HL-60 (cell line): ENCODE results near the gene KCNMA1.

Experiments
- DNase-seq, 2 experiments: peaks; one replicate each; pipeline ENCODE4 v3.0.0-alpha.2; 2010 to 2020; ENCODE audit warnings: low read depth in 1 of 2, low spot score in 1 of 2
- H3K27ac ChIP-seq: fragments of 250-450 bp; sonication (Bioruptor Pico); replicated peaks from 2 replicates; pipeline ENCODE4 v1.5.1; 2020; ENCODE audit warnings: mild to moderate bottlenecking, moderate library complexity
- H3K27me3 ChIP-seq: fragments of 250-450 bp; sonication (Bioruptor Pico); 2 replicates; pipeline ENCODE4 v1.5.1; 2021; ENCODE audit warnings: mild to moderate bottlenecking, moderate library complexity; ENCODE audit not compliant: insufficient read depth, poor library complexity, severe bottlenecking
- H3K4me3 ChIP-seq: replicated peaks from 2 replicates; pipeline ENCODE4 v1.5.1; 2011; ENCODE audit warnings: mild to moderate bottlenecking, control low read depth, low read length; ENCODE audit not compliant: insufficient read depth
- GABPA ChIP-seq: IDR thresholded peaks from 2 replicates; pipeline ENCODE4 v1.6.1; 2012; ENCODE audit warnings: low read depth
- POLR2AphosphoS5 ChIP-seq: IDR thresholded peaks from 2 replicates; pipeline ENCODE4 v1.6.1; 2012; ENCODE audit warnings: low read depth
- SPI1 ChIP-seq: IDR thresholded peaks from 2 replicates; pipeline ENCODE4 v1.6.1; 2012; ENCODE audit warnings: low read depth, mild to moderate bottlenecking, borderline replicate concordance
- TF ChIP-seq, protein P1 (sequence below): IDR thresholded peaks from one replicate; pipeline ENCODE4 v1.5.1; 2011; ENCODE audit warnings: low read length, control low read depth, inconsistent platforms; ENCODE audit not compliant: insufficient read depth
- TF ChIP-seq, protein P2 (sequence below): IDR thresholded peaks from 2 replicates; pipeline ENCODE4 v1.6.1; 2012; ENCODE audit warnings: low read depth; ENCODE audit not compliant: insufficient replicate concordance

Gene KCNMA1

DNA sequence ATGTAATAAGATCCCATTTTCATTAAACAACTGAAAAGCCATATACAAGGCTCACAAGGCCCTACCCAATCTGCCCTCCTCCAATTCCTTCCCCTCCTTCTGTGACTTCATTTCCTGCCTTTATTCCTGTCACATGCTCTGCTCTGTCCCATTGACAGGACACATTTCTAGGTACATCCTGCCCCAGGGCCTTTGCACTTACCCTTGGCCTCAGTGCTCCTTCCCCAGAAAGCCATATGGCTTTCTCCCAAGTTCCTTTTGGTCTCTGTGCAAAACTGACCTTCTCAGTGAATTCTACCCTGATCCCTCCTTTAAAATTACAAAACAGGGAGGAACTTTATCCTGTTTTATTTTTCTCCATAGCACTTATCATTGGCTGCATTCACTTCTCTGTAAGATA is 40.0 kb downstream of the KCNMA1 start:
- Histone ChIP-seq H3K4me3 (no peak overlapping the region), H3K27me3 (peaks cover 2% of the 10 kb centered on the region), H3K27ac (no peak overlapping the region)
- TF ChIP-seq, protein P1, sequence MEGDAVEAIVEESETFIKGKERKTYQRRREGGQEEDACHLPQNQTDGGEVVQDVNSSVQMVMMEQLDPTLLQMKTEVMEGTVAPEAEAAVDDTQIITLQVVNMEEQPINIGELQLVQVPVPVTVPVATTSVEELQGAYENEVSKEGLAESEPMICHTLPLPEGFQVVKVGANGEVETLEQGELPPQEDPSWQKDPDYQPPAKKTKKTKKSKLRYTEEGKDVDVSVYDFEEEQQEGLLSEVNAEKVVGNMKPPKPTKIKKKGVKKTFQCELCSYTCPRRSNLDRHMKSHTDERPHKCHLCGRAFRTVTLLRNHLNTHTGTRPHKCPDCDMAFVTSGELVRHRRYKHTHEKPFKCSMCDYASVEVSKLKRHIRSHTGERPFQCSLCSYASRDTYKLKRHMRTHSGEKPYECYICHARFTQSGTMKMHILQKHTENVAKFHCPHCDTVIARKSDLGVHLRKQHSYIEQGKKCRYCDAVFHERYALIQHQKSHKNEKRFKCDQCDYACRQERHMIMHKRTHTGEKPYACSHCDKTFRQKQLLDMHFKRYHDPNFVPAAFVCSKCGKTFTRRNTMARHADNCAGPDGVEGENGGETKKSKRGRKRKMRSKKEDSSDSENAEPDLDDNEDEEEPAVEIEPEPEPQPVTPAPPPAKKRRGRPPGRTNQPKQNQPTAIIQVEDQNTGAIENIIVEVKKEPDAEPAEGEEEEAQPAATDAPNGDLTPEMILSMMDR: no peak
- TF ChIP-seq GABPA (no peak), POLR2AphosphoS5 (no peak), SPI1 (no peak)
- TF ChIP-seq, protein P2, sequence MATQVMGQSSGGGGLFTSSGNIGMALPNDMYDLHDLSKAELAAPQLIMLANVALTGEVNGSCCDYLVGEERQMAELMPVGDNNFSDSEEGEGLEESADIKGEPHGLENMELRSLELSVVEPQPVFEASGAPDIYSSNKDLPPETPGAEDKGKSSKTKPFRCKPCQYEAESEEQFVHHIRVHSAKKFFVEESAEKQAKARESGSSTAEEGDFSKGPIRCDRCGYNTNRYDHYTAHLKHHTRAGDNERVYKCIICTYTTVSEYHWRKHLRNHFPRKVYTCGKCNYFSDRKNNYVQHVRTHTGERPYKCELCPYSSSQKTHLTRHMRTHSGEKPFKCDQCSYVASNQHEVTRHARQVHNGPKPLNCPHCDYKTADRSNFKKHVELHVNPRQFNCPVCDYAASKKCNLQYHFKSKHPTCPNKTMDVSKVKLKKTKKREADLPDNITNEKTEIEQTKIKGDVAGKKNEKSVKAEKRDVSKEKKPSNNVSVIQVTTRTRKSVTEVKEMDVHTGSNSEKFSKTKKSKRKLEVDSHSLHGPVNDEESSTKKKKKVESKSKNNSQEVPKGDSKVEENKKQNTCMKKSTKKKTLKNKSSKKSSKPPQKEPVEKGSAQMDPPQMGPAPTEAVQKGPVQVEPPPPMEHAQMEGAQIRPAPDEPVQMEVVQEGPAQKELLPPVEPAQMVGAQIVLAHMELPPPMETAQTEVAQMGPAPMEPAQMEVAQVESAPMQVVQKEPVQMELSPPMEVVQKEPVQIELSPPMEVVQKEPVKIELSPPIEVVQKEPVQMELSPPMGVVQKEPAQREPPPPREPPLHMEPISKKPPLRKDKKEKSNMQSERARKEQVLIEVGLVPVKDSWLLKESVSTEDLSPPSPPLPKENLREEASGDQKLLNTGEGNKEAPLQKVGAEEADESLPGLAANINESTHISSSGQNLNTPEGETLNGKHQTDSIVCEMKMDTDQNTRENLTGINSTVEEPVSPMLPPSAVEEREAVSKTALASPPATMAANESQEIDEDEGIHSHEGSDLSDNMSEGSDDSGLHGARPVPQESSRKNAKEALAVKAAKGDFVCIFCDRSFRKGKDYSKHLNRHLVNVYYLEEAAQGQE: no peak
- no peak for DNase-seq

DNA sequence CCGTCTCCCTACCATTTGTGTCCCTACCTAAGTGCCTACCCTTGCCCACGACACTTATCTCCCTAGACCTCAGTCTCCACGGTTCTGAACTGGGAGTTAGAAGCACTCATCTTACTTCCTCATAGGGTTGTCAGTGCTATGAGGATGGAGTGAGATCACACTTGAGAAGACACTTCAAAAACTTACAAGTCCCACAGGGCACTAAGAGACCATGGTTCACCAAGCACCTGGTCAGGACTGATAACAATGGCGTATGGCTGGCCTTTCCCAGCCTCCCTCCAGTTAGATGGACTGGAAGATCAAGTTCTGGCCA is 43.2 kb downstream of the KCNMA1 start:
- TF ChIP-seq GABPA (no peak), POLR2AphosphoS5 (no peak), SPI1 (no peak)
- TF ChIP-seq, protein P1: no peak
- TF ChIP-seq, protein P2: no peak
- no peak overlapping the region for H3K4me3 ChIP-seq
- peaks cover 2% of the 10 kb centered on the region for H3K27me3 ChIP-seq
- no peak overlapping the region for H3K27ac ChIP-seq
- DNase-seq: no peak

DNA sequence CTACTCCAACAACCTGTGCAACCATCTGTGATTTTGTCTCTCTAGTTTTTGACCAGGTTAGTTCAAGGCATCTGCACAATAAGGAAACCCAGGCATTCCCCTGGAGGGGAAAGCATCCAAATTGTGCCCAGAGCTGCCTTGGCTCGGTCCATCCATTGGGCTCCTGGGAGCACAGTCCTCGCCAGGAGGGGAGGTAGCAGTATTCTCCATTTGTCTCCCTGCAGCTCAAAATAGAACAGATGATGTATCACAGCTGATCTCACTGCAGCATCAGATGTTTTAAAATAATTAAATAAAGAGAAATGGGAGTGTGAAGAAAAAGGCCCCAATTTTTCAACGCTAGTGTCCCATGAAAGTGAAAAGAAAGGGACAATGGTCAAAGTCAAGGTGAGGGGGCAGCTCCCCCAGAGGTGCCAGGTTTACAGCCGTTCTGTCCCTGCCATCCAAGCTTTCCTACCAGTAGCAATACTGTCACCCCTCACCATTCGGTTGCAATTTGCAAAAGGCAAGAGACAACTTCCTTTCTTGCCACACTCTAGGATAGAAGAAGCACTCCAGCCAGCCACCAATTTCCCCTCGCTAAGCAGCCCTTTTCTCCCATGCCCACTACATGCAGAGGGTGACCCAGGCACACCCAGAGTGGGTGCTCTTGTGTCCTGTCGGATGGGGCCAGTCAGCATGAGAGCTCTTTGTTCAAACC is 43.7 kb downstream of the KCNMA1 start:
- Histone ChIP-seq H3K4me3 (no peak overlapping the region), H3K27me3 (peaks cover 2% of the 10 kb centered on the region), H3K27ac (no peak overlapping the region)
- no peak for TF ChIP-seq GABPA
- TF ChIP-seq, protein P1: no peak
- TF ChIP-seq POLR2AphosphoS5: no peak
- TF ChIP-seq, protein P2: no peak
- no peak for TF ChIP-seq SPI1
- DNase-seq: no peak
